IMR-90 (cell line): ENCODE measurements around the gene DAAM1. TPM values are rescaled to one million over a fixed set of nuclear protein-coding genes. Genes with fewer than 3 reads are reported as not detected.

Experiments
- ATAC-seq: fragments of 200-7000 bp; cut with Tn5 transposase; 2 replicates; pipeline ENCODE4 v1.9.1; 2020; ENCODE audit warnings: low read depth, mild to moderate bottlenecking, moderate library complexity
- BruUV-seq: library from RNA; stranded (reverse); fragments of 400-500 nt; replicated peaks from 2 replicates; lab custom pipeline; 2021; lab: Mats Ljungman, UMichigan
- CTCF ChIA-PET: fragments of 300-600 bp; formaldehyde crosslinking; extraction: SDS; loops from one replicate; lab custom pipeline; 2021; ENCODE audit warnings: antibody characterized with exemption; lab: Yijun Ruan, JAX
- POLR2A ChIA-PET: fragments of 300-600 bp; sonication (Branson Sonifier 250); formaldehyde crosslinking; loops from one replicate; lab custom pipeline; 2022; ENCODE audit warnings: antibody characterized with exemption; ENCODE audit not compliant: unreplicated experiment; lab: Charles Lee
- DNase-seq: peaks from one replicate; pipeline ENCODE4 v3.0.0; 2013
- H2AFZ ChIP-seq: replicated peaks from 2 replicates; pipeline ENCODE3; 2013; ENCODE audit warnings: low read length, mild to moderate bottlenecking; ENCODE audit not compliant: poor library complexity
- H2AK5ac ChIP-seq: 2 replicates; pipeline ENCODE4 v1.6.1; 2013; ENCODE audit warnings: low read depth, low read length, inconsistent platforms
- H2AK9ac ChIP-seq: replicated peaks from 2 replicates; pipeline ENCODE3; 2013; ENCODE audit warnings: mild to moderate bottlenecking, low read depth, low read length, moderate library complexity; ENCODE audit not compliant: poor library complexity
- H2BK120ac ChIP-seq: 2 replicates; pipeline ENCODE4 v1.6.1; 2013; ENCODE audit warnings: low read depth, low read length, inconsistent platforms
- H2BK15ac ChIP-seq: 3 replicates; pipeline ENCODE4 v1.6.1; 2013; ENCODE audit warnings: low read depth, low read length, inconsistent platforms
- H2BK20ac ChIP-seq: 2 replicates; pipeline ENCODE4 v1.6.1; 2013; ENCODE audit warnings: low read depth, mild to moderate bottlenecking, inconsistent platforms, low read length, moderate library complexity
- H2BK5ac ChIP-seq: 2 replicates; pipeline ENCODE4 v1.6.1; 2013; ENCODE audit warnings: mild to moderate bottlenecking, low read depth, low read length, inconsistent platforms; ENCODE audit not compliant: poor library complexity, severe bottlenecking
- H3K14ac ChIP-seq: replicated peaks from 2 replicates; pipeline ENCODE4 v1.6.1; 2013; ENCODE audit warnings: low read depth, low read length, inconsistent platforms
- H3K18ac ChIP-seq: 2 replicates; pipeline ENCODE4 v1.6.1; 2013; ENCODE audit warnings: low read depth, low read length, control low read depth
- H3K23ac ChIP-seq: 2 replicates; pipeline ENCODE4 v1.6.1; 2013; ENCODE audit warnings: low read depth, low read length, inconsistent platforms
- H3K27ac ChIP-seq: 2 replicates; pipeline ENCODE4 v1.5.1; 2013; ENCODE audit warnings: mild to moderate bottlenecking, control low read depth, low read length; ENCODE audit not compliant: insufficient read depth
- H3K27me3 ChIP-seq: 2 replicates; pipeline ENCODE4 v1.6.1; 2013; ENCODE audit warnings: low read length; ENCODE audit not compliant: control insufficient read depth, insufficient read depth
- H3K36me3 ChIP-seq: 2 replicates; pipeline ENCODE4 v1.6.1; 2013; ENCODE audit warnings: low read length, mixed read lengths; ENCODE audit not compliant: control insufficient read depth, insufficient read depth
- H3K4ac ChIP-seq: 2 replicates; pipeline ENCODE4 v1.6.1; 2013; ENCODE audit warnings: low read depth, low read length, inconsistent platforms
- H3K4me1 ChIP-seq: 2 replicates; pipeline ENCODE4 v1.6.1; 2013; ENCODE audit warnings: low read length, mixed read lengths; ENCODE audit not compliant: control insufficient read depth, insufficient read depth
- H3K4me2 ChIP-seq: 2 replicates; pipeline ENCODE4 v1.6.1; 2013; ENCODE audit warnings: low read depth, mild to moderate bottlenecking, control low read depth, low read length, moderate library complexity
- H3K4me3 ChIP-seq: 2 replicates; pipeline ENCODE4 v1.5.1; 2013; ENCODE audit warnings: low read depth, mild to moderate bottlenecking, control low read depth, low read length, moderate library complexity; ENCODE audit not compliant: insufficient read depth
- H3K56ac ChIP-seq: 2 replicates; pipeline ENCODE4 v1.6.1; 2013; ENCODE audit warnings: low read length, inconsistent platforms; ENCODE audit not compliant: insufficient read depth; ENCODE audit errors: extremely low read depth
- H3K79me1 ChIP-seq, 2 experiments: 2 replicates each; pipeline ENCODE4 v1.6.1; 2013; ENCODE audit warnings: low read length in 2 of 2, inconsistent platforms in 1 of 2, low read depth in 1 of 2
- H3K9ac ChIP-seq: 2 replicates; pipeline ENCODE4 v1.6.1; 2013; ENCODE audit warnings: low read depth, low read length, control low read depth
- H3K9me1 ChIP-seq: 2 replicates; pipeline ENCODE4 v1.6.1; 2013; ENCODE audit warnings: low read length, inconsistent platforms; ENCODE audit not compliant: insufficient read depth
- H3K9me3 ChIP-seq: 2 replicates; pipeline ENCODE4 v1.6.1; 2013; ENCODE audit warnings: low read length; ENCODE audit not compliant: control insufficient read depth, insufficient read depth
- H4K20me1 ChIP-seq: 2 replicates; pipeline ENCODE4 v1.6.1; 2013; ENCODE audit warnings: low read length, inconsistent platforms; ENCODE audit not compliant: insufficient read depth
- H4K5ac ChIP-seq: 2 replicates; pipeline ENCODE4 v1.6.1; 2013; ENCODE audit warnings: mild to moderate bottlenecking, low read depth, low read length, control low read depth
- H4K8ac ChIP-seq, 2 experiments: 2 replicates each; pipeline ENCODE4 v1.6.1; 2013; ENCODE audit warnings: low read depth in 2 of 2, low read length in 2 of 2, control low read depth in 1 of 2, inconsistent platforms in 1 of 2
- H4K91ac ChIP-seq: 2 replicates; pipeline ENCODE4 v1.6.1; 2013; ENCODE audit warnings: low read depth, low read length, inconsistent platforms; ENCODE audit not compliant: insufficient read depth
- CHD1 ChIP-seq: IDR thresholded peaks from 2 replicates; pipeline ENCODE4 v1.6.1; 2012; ENCODE audit warnings: low read depth, low read length, improper control_type of control experiment
- CTCF ChIP-seq: conservative IDR thresholded peaks from 2 replicates; pipeline ENCODE4 v1.5.1; 2012; ENCODE audit warnings: mild to moderate bottlenecking, low read depth, low read length, improper control_type of control experiment
- ELK1 ChIP-seq: fragments of 150-350 bp; IDR thresholded peaks from 2 replicates; pipeline ENCODE4 v1.6.1; 2016; ENCODE audit warnings: low read depth, mild to moderate bottlenecking, low read length, moderate library complexity, borderline replicate concordance
- MXI1 ChIP-seq: IDR thresholded peaks from 2 replicates; pipeline ENCODE4 v1.6.1; 2012; ENCODE audit warnings: low read depth, mild to moderate bottlenecking, low read length, moderate library complexity, borderline replicate concordance
- NFE2L2 ChIP-seq: fragments of 150-350 bp; IDR thresholded peaks from 2 replicates; pipeline ENCODE4 v1.6.1; 2016; ENCODE audit warnings: low read depth, mild to moderate bottlenecking, low read length
- POLR2A ChIP-seq: IDR thresholded peaks from 2 replicates; pipeline ENCODE4 v1.6.1; 2012; ENCODE audit warnings: mild to moderate bottlenecking, low read depth, low read length
- WGBS, 2 experiments: methylation state at CpG; one replicate each; pipeline versions ENCODE4 v1.1.5 to v1.1.7; 2013; ENCODE audit warnings: missing lambda C conversion rate in 2 of 2; ENCODE audit not compliant: insufficient read length in 1 of 2; ENCODE audit errors: extremely low coverage in 2 of 2; 5-methylcytosine and 5-hydroxymethylcytosine counted together
- dilution Hi-C: fragments of 300-500 bp; cut with HindIII; formaldehyde crosslinking; loops from one replicate; pipeline ENCODE4 v1.14.3; 2018; ENCODE audit warnings: low sequenced_read_pairs; ENCODE audit not compliant: unreplicated experiment
- in situ Hi-C: fragments of 300-500 bp; cut with MboI; formaldehyde crosslinking; loops from 3 replicates; pipeline ENCODE4 v1.14.3; 2019; ENCODE audit warnings: low sequenced_read_pairs, inconsistent platforms, mixed read lengths
- intact Hi-C: fragments of 100-400 bp; cut with micrococcal nuclease; formaldehyde crosslinking; loops from 2 replicates; pipeline ENCODE4 v1.10.0; 2022
- polyA plus RNA-seq, 3 experiments: library from polyadenylated mRNA; depleted of rRNA; stranded (reverse); fragments of >200 nt; gene quantifications; 2 replicates each; pipeline ENCODE4 v1.2.3, GENCODE V29; 2012; ENCODE audit warnings: low replicate concordance in 1 of 3
- total RNA-seq: library from RNA; depleted of rRNA; stranded (reverse); fragments of >200 nt; gene quantifications from 2 replicates; pipeline ENCODE4 v1.2.3, GENCODE V29; 2012

The DAAM1 gene
- total and polyA plus RNA-seq, 2 of the 4 experiments (the other 2 are of a cell fraction), result 4.8 to 5.4 TPM

GRCh38 chr14:59256331-59256730, 67.9 kb downstream of the DAAM1 start:
- H4K20me1 ChIP-seq, result peaks cover 14% of the 10 kb centered on the region; the same call in 1 of the 2 replicates
- TF ChIP-seq ELK1 (no peak), NFE2L2 (no peak), POLR2A (no peak), CTCF (no peak), MXI1 (no peak), CHD1 (no peak)
- BruUV-seq, result no TSS peak
- no peak overlapping the region for H2BK120ac ChIP-seq
- no peak overlapping the region for H4K5ac ChIP-seq
- no peak overlapping the region for H3K56ac ChIP-seq
- no peaks in the 10 kb centered on the region for H3K27me3 ChIP-seq
- CTCF ChIA-PET, result interaction anchor here (0.5 kb wide), 1 partner anchor 189 kb away, joined by 4 read pairs; no protein-coding TSS in a partner anchor
- no peak overlapping the region for H2AK9ac ChIP-seq
- H3K9ac ChIP-seq, result no peak overlapping the region
- POLR2A ChIA-PET, result no interaction called here
- peaks cover 9% of the 10 kb centered on the region in 2 experiments; a peak in 2 of 4 replicates for H3K79me1 ChIP-seq
- no peak overlapping the region for H3K4me2 ChIP-seq
- H3K23ac ChIP-seq, result no peak overlapping the region
- ATAC-seq (no peak), DNase-seq (no peak)
- no peak overlapping the region for H3K4me3 ChIP-seq
- peaks cover 17% of the 10 kb centered on the region for H3K4me1 ChIP-seq
- H2BK5ac ChIP-seq, result no peak overlapping the region
- no peak overlapping the region for H3K4ac ChIP-seq
- H3K27ac ChIP-seq, result no peak overlapping the region
- no CpG with 5 or more reads among the region's 1 CpG for WGBS, 2 experiments
- no peak overlapping the region for H4K91ac ChIP-seq
- H3K18ac ChIP-seq, result no peak overlapping the region
- intact Hi-C loops, result no loop called here
- no peaks in the 10 kb centered on the region for H3K9me3 ChIP-seq
- no peak overlapping the region for H4K8ac ChIP-seq
- H3K14ac ChIP-seq, result no peak overlapping the region
- H2AK5ac ChIP-seq, result no peak overlapping the region
- no peak overlapping the region for H2BK15ac ChIP-seq
- peaks cover 10% of the 10 kb centered on the region for H3K9me1 ChIP-seq
- no peak overlapping the region for H2AFZ ChIP-seq
- H2BK20ac ChIP-seq, result no peak overlapping the region
- dilution Hi-C loops, result no loop called here
- in situ Hi-C loops, result no loop called here
- H3K36me3 ChIP-seq, result no peaks in the 10 kb centered on the region
